Loucy (cell line): ENCODE measurements around the gene EPB41L1.

Experiments
- EZH2phosphoT487 ChIP-seq: fragments of 200-600 bp; IDR thresholded peaks from 2 replicates; pipeline ENCODE4 v1.6.1; 2018; ENCODE audit warnings: antibody characterized with exemption, mild to moderate bottlenecking, moderate library complexity, borderline replicate concordance
- TF ChIP-seq, protein P1 (sequence below): fragments of 200-600 bp; sonication (generic); conservative IDR thresholded peaks from 2 replicates; pipeline ENCODE4 v1.5.1; 2014; ENCODE audit warnings: mild to moderate bottlenecking, antibody characterized with exemption, low read length

- TF ChIP-seq, protein P1, sequence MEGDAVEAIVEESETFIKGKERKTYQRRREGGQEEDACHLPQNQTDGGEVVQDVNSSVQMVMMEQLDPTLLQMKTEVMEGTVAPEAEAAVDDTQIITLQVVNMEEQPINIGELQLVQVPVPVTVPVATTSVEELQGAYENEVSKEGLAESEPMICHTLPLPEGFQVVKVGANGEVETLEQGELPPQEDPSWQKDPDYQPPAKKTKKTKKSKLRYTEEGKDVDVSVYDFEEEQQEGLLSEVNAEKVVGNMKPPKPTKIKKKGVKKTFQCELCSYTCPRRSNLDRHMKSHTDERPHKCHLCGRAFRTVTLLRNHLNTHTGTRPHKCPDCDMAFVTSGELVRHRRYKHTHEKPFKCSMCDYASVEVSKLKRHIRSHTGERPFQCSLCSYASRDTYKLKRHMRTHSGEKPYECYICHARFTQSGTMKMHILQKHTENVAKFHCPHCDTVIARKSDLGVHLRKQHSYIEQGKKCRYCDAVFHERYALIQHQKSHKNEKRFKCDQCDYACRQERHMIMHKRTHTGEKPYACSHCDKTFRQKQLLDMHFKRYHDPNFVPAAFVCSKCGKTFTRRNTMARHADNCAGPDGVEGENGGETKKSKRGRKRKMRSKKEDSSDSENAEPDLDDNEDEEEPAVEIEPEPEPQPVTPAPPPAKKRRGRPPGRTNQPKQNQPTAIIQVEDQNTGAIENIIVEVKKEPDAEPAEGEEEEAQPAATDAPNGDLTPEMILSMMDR: no peak
- TF ChIP-seq EZH2phosphoT487: no peak
These were observed 75.5 kb downstream of the EPB41L1 start for GRCh38 chr20:36230019-36230418.
